ENCODE data around the gene ETV1. TPM values are rescaled to one million over a fixed set of nuclear protein-coding genes. Genes with fewer than 3 reads are reported as not detected.

Gene ETV1
- total RNA-seq (2022) (0.30 and 0.52 TPM in 2 replicates), Bru-seq, nascent RNA (percentile 14 among the genes with signal in this experiment), BruChase-seq, experiment 1, labeled RNA remaining after a 2-hour chase (percentile 7 among the genes with signal in this experiment), BruChase-seq, experiment 2, labeled RNA remaining after a 6-hour chase (percentile 7 among the genes with signal in this experiment)
- long read RNA-seq = 0 reads

- H3K27me3 Mint-ChIP-seq (ENCODE audit: insufficient read depth, unreplicated experiment) = peaks cover 2% of the 10 kb centered on the region
- intact Hi-C loops (cut with micrococcal nuclease; ENCODE audit: unreplicated experiment) = no loop called here
- H3K4me3 ChIP-seq (ENCODE audit: low read depth, low read length) = peak within 1 kb of the TSS; percentile 43
- 0 out of 2 replicates have a peak, but pooled peaks cover 3% of the 10 kb centered on the region for H3K4me1 ChIP-seq
- CTCF ChIA-PET = no interaction called here
- no peaks in the 10 kb centered on the region for H3K4me1 Mint-ChIP-seq (ENCODE audit: low read depth, unreplicated experiment)
- no peaks in the 10 kb centered on the region for H3K9me3 ChIP-seq
- H3K4me3 Mint-ChIP-seq (ENCODE audit: unreplicated experiment) = no peak within 1 kb of the TSS
- peak; percentile 21 to 48 for DNase-seq
- no TSS peak for BruUV-seq (replicated peaks)
- no peaks in the 10 kb centered on the region for H3K36me3 ChIP-seq (ENCODE audit: control insufficient read depth, insufficient read depth, low read length)
- no peak for TF ChIP-seq CTCF (IDR thresholded peaks at IDR 0.05; ENCODE audit: insufficient read depth in 1 of 2, low read depth in 1 of 2, low read length in 1 of 2, severe bottlenecking in 1 of 2, unreplicated experiment in 1 of 2)
- H3K36me3 Mint-ChIP-seq (ENCODE audit: insufficient read depth, unreplicated experiment) = no peaks in the 10 kb centered on the region
- POLR2A ChIA-PET = interaction anchor here (0.6 to 1.0 kb wide), 2 partner anchors 20 to 778 kb away, joined by 3 to 4 read pairs; no protein-coding TSS in a partner anchor
- H3K27ac Mint-ChIP-seq (ENCODE audit: unreplicated experiment) = no peak within 1 kb of the TSS
- no peaks in the 10 kb centered on the region for H3K27me3 ChIP-seq (replicated peaks; ENCODE audit: control insufficient read depth, insufficient read depth, low read length)
- no peaks in the 10 kb centered on the region for H3K9me3 Mint-ChIP-seq (ENCODE audit: unreplicated experiment)
These were observed at the start of gene ETV1 for GRCh38 chr7:13989126-13989948. Gene ETV1 (minus strand): TSS chr7:13989666. CDS start chr7:13989052, 614 bp downstream.

DNA sequence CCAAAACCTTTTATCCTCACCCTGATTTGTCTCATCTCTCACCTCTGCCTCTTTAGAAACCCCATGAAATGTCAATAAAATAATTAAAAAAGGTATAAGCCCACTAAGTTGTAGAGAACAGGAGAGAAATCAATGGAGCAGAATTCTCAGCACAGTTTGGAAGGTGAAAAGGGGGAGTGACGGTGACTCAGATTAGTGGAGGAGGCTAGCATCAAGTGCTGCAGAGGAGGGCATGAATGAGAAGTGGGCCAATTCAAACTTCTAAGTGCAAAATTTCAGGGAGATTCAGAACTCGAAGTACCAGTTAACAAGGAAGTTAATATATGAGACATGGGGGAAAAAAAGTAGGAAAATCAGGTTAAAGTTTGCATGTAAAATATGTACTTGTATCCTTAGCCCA, 34.9 kb upstream of the ETV1 start:
- H3K4me1 Mint-ChIP-seq (ENCODE audit: low read depth, unreplicated experiment) = no peaks in the 10 kb centered on the region
- POLR2A ChIA-PET = no interaction called here
- H3K27ac Mint-ChIP-seq (ENCODE audit: unreplicated experiment) = no peak overlapping the region
- Histone ChIP-seq H3K4me3 (ENCODE audit: low read depth, low read length) (no peak overlapping the region), H3K36me3 (ENCODE audit: control insufficient read depth, insufficient read depth, low read length) (no peaks in the 10 kb centered on the region), H3K27me3 (replicated peaks; ENCODE audit: control insufficient read depth, insufficient read depth, low read length) (no peaks in the 10 kb centered on the region), H3K9me3 (no peaks in the 10 kb centered on the region), H3K4me1 (no peaks in the 10 kb centered on the region)
- H3K9me3 Mint-ChIP-seq (ENCODE audit: unreplicated experiment) = no peaks in the 10 kb centered on the region
- H3K4me3 Mint-ChIP-seq (ENCODE audit: unreplicated experiment) = no peak overlapping the region
- intact Hi-C loops (cut with micrococcal nuclease; ENCODE audit: unreplicated experiment) = no loop called here
- CTCF ChIA-PET = no interaction called here
- no peaks in the 10 kb centered on the region for H3K36me3 Mint-ChIP-seq (ENCODE audit: insufficient read depth, unreplicated experiment)
- BruUV-seq (replicated peaks) = no TSS peak
- peaks cover 2% of the 10 kb centered on the region for H3K27me3 Mint-ChIP-seq (ENCODE audit: insufficient read depth, unreplicated experiment)
- DNase-seq = no peak
- no peak for TF ChIP-seq CTCF (IDR thresholded peaks at IDR 0.05; ENCODE audit: insufficient read depth in 1 of 2, low read depth in 1 of 2, low read length in 1 of 2, severe bottlenecking in 1 of 2, unreplicated experiment in 1 of 2)

DNA sequence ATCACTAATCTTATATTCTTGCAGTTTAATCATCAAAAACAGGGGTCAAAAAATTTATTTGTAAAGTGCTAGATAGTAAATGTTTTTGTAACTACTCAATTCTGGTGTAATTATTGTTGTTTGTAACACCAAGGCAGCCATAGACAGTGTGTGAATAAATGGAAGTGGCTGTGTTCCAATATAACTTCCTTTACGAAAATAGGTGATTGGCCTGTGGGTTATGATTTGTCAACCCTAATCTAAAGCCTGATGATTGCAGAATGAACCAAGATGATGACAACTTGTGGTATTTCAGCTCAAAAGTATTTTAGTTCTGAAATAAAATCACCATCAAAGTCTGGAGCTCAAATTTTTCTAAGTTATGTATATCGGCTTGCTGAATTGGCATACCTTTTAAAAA, 34.4 kb upstream of the ETV1 start:
- H3K27me3 ChIP-seq (replicated peaks; ENCODE audit: control insufficient read depth, insufficient read depth, low read length) = no peaks in the 10 kb centered on the region
- no peak overlapping the region for H3K4me3 ChIP-seq (ENCODE audit: low read depth, low read length)
- intact Hi-C loops (cut with micrococcal nuclease; ENCODE audit: unreplicated experiment) = no loop called here
- TF ChIP-seq CTCF (IDR thresholded peaks at IDR 0.05; ENCODE audit: insufficient read depth in 1 of 2, low read depth in 1 of 2, low read length in 1 of 2, severe bottlenecking in 1 of 2, unreplicated experiment in 1 of 2) = no peak
- no peaks in the 10 kb centered on the region for H3K9me3 ChIP-seq
- Mint-ChIP-seq H3K4me1 (ENCODE audit: low read depth, unreplicated experiment) (no peaks in the 10 kb centered on the region), H3K4me3 (ENCODE audit: unreplicated experiment) (no peak overlapping the region), H3K36me3 (ENCODE audit: insufficient read depth, unreplicated experiment) (no peaks in the 10 kb centered on the region), H3K27ac (ENCODE audit: unreplicated experiment) (no peak overlapping the region), H3K9me3 (ENCODE audit: unreplicated experiment) (no peaks in the 10 kb centered on the region), H3K27me3 (ENCODE audit: insufficient read depth, unreplicated experiment) (peaks cover 2% of the 10 kb centered on the region)
- no peaks in the 10 kb centered on the region for H3K4me1 ChIP-seq
- CTCF ChIA-PET = no interaction called here
- DNase-seq = no peak
- BruUV-seq (replicated peaks) = no TSS peak
- POLR2A ChIA-PET = no interaction called here
- no peaks in the 10 kb centered on the region for H3K36me3 ChIP-seq (ENCODE audit: control insufficient read depth, insufficient read depth, low read length)

All from Caco-2 (cell line).